Progenitor cell of endocrine pancreas (in vitro differentiated cells): ENCODE results near the gene NANS. TPM values are rescaled to one million over a fixed set of nuclear protein-coding genes. Genes with fewer than 3 reads are reported as not detected.
"Not testable (repeated sequence)": the region's sequence is repeated elsewhere in the genome, so short reads cannot be mapped to it uniquely, and the experiment has no call there.

Experiments used
- DNase-seq: peaks from one replicate; pipeline ENCODE4 v3.0.0; 2021; ENCODE audit warnings: low spot score; ENCODE audit not compliant: unreplicated experiment
- H3K27ac Mint-ChIP-seq: 2 replicates; pipeline ENCODE4 v1.8.0; 2021; ENCODE audit warnings: mild to moderate bottlenecking, moderate library complexity, mixed read lengths
- H3K27me3 Mint-ChIP-seq: 2 replicates; pipeline ENCODE4 v1.8.0; 2021; ENCODE audit warnings: mixed read lengths
- H3K36me3 Mint-ChIP-seq: 2 replicates; pipeline ENCODE4 v1.8.0; 2022; ENCODE audit warnings: mixed read lengths; ENCODE audit not compliant: insufficient read depth
- H3K4me1 Mint-ChIP-seq: 2 replicates; pipeline ENCODE4 v1.8.0; 2021; ENCODE audit warnings: low read depth, mixed read lengths
- H3K4me3 Mint-ChIP-seq: 2 replicates; pipeline ENCODE4 v1.8.0; 2021; ENCODE audit warnings: low read depth, mild to moderate bottlenecking, moderate library complexity, mixed read lengths
- H3K9me3 Mint-ChIP-seq: 2 replicates; pipeline ENCODE4 v1.8.0; 2021; ENCODE audit warnings: low read depth, mixed read lengths
- CTCF ChIP-seq: fragments of 200-600 bp; sonication (generic); IDR thresholded peaks from one replicate; pipeline ENCODE4 v1.5.0; 2021; ENCODE audit warnings: antibody characterized with exemption, mild to moderate bottlenecking; ENCODE audit not compliant: unreplicated experiment
- total RNA-seq: library from RNA; stranded (reverse); gene quantifications from 2 replicates; pipeline ENCODE4 v1.2.1, GENCODE V29; 2021

NANS gene
- total RNA-seq, 1 donor from 2014 or later = 31.9 TPM

GRCh38 chr9:98090674-98091073, 34.1 kb downstream of the NANS start:
- not testable (repeated sequence) for H3K4me3 Mint-ChIP-seq, H3K27ac Mint-ChIP-seq, H3K9me3 Mint-ChIP-seq, DNase-seq, H3K36me3 Mint-ChIP-seq, H3K4me1 Mint-ChIP-seq
- peak; percentile 25 for TF ChIP-seq CTCF
- peaks cover 46% of the 10 kb centered on the region for H3K27me3 Mint-ChIP-seq

- TF ChIP-seq CTCF = no peak
- H3K4me3 Mint-ChIP-seq = no peak overlapping the region
- no peaks in the 10 kb centered on the region for H3K9me3 Mint-ChIP-seq
- DNase-seq = no peak
- no peaks in the 10 kb centered on the region for H3K4me1 Mint-ChIP-seq
- H3K27ac Mint-ChIP-seq = no peak overlapping the region
- peaks cover 39% of the 10 kb centered on the region for H3K27me3 Mint-ChIP-seq
- H3K36me3 Mint-ChIP-seq = no peaks in the 10 kb centered on the region
These were observed 35.4 kb downstream of the NANS start for GRCh38 chr9:98091735-98092612.

- Mint-ChIP-seq H3K9me3 (no peaks in the 10 kb centered on the region), H3K4me1 (peaks cover 3% of the 10 kb centered on the region), H3K4me3 (no peak overlapping the region), H3K27me3 (peaks cover 37% of the 10 kb centered on the region), H3K27ac (no peak overlapping the region), H3K36me3 (no peaks in the 10 kb centered on the region)
- no peak for DNase-seq
- TF ChIP-seq CTCF = no peak
These were observed 36.0 kb downstream of the NANS start for GRCh38 chr9:98092613-98092931.

GRCh38 chr9:98094316-98094715, 37.8 kb downstream of the NANS start:
- Mint-ChIP-seq H3K27me3 (peaks cover 29% of the 10 kb centered on the region), H3K27ac (no peak overlapping the region), H3K4me3 (no peak overlapping the region), H3K36me3 (no peaks in the 10 kb centered on the region), H3K4me1 (peaks cover 6% of the 10 kb centered on the region), H3K9me3 (no peaks in the 10 kb centered on the region)
- no peak for TF ChIP-seq CTCF
- DNase-seq = no peak

- Mint-ChIP-seq H3K27me3 (peaks cover 24% of the 10 kb centered on the region), H3K4me3 (no peak overlapping the region), H3K36me3 (no peaks in the 10 kb centered on the region), H3K27ac (no peak overlapping the region), H3K4me1 (peaks cover 7% of the 10 kb centered on the region), H3K9me3 (no peaks in the 10 kb centered on the region)
- no peak for DNase-seq
- no peak for TF ChIP-seq CTCF
These were observed 38.3 kb downstream of the NANS start for GRCh38 chr9:98094851-98095250.
